HUES48 (cell line): ENCODE measurements around the gene RBP5.

Experiments used
- H3K27ac ChIP-seq: one replicate; pipeline ENCODE4 v1.7.0; 2013; ENCODE audit warnings: low read depth, low read length, inconsistent platforms
- H3K27me3 ChIP-seq: 2 replicates; pipeline ENCODE4 v1.6.1; 2013; ENCODE audit warnings: mild to moderate bottlenecking, low read length; ENCODE audit not compliant: control insufficient read depth, insufficient read depth
- H3K36me3 ChIP-seq: 2 replicates; pipeline ENCODE4 v1.6.1; 2013; ENCODE audit warnings: low read length; ENCODE audit not compliant: control insufficient read depth, insufficient read depth
- H3K4me1 ChIP-seq: 2 replicates; pipeline ENCODE4 v1.6.1; 2013; ENCODE audit warnings: mild to moderate bottlenecking, low read length; ENCODE audit not compliant: control insufficient read depth, insufficient read depth
- H3K4me3 ChIP-seq: 2 replicates; pipeline ENCODE4 v1.5.1; 2013; ENCODE audit warnings: mild to moderate bottlenecking, low read depth, low read length
- H3K9ac ChIP-seq: 2 replicates; pipeline ENCODE4 v1.6.1; 2013; ENCODE audit warnings: mild to moderate bottlenecking, low read depth, low read length, moderate library complexity
- H3K9me3 ChIP-seq: 2 replicates; pipeline ENCODE4 v1.6.1; 2013; ENCODE audit warnings: low read length; ENCODE audit not compliant: control insufficient read depth, insufficient read depth

The RBP5 gene

GRCh38 chr12:7157391-7157790 is 28.7 kb upstream of the RBP5 start:
- Histone ChIP-seq H3K4me3 (no peak overlapping the region), H3K36me3 (peaks cover 9% of the 10 kb centered on the region), H3K27me3 (no peaks in the 10 kb centered on the region)

GRCh38 chr12:7156259-7157197 is 27.8 kb upstream of the RBP5 start:
- no peaks in the 10 kb centered on the region for H3K4me1 ChIP-seq
- H3K4me3 ChIP-seq, result no peak overlapping the region
- no peaks in the 10 kb centered on the region for H3K27me3 ChIP-seq
- H3K36me3 ChIP-seq, result peaks cover 9% of the 10 kb centered on the region
- H3K9ac ChIP-seq, result no peak overlapping the region
- H3K27ac ChIP-seq, result no peak overlapping the region
- H3K9me3 ChIP-seq, result no peaks in the 10 kb centered on the region

More at GRCh38 chr12:7157391-7157790, 28.7 kb upstream of the RBP5 start:
- no peaks in the 10 kb centered on the region for H3K9me3 ChIP-seq
- no peak overlapping the region for H3K9ac ChIP-seq
- H3K27ac ChIP-seq, result no peak overlapping the region
- no peaks in the 10 kb centered on the region for H3K4me1 ChIP-seq

GRCh38 chr12:7155471-7156034 is 26.9 kb upstream of the RBP5 start:
- Histone ChIP-seq H3K27me3 (no peaks in the 10 kb centered on the region), H3K27ac (no peak overlapping the region), H3K9me3 (no peaks in the 10 kb centered on the region), H3K36me3 (peaks cover 16% of the 10 kb centered on the region), H3K9ac (no peak overlapping the region), H3K4me1 (no peaks in the 10 kb centered on the region), H3K4me3 (no peak overlapping the region)

GRCh38 chr12:7154901-7155470 is 26.3 kb upstream of the RBP5 start:
- Histone ChIP-seq H3K9ac (no peak overlapping the region), H3K27me3 (no peaks in the 10 kb centered on the region), H3K27ac (no peak overlapping the region), H3K36me3 (peaks cover 17% of the 10 kb centered on the region), H3K4me1 (no peaks in the 10 kb centered on the region), H3K9me3 (no peaks in the 10 kb centered on the region), H3K4me3 (no peak overlapping the region)

GRCh38 chr12:7154042-7154441 is 25.4 kb upstream of the RBP5 start:
- Histone ChIP-seq H3K27ac (no peak overlapping the region), H3K9me3 (no peaks in the 10 kb centered on the region), H3K4me3 (no peak overlapping the region), H3K36me3 (peaks cover 19% of the 10 kb centered on the region), H3K9ac (no peak overlapping the region), H3K27me3 (no peaks in the 10 kb centered on the region), H3K4me1 (no peaks in the 10 kb centered on the region)

GRCh38 chr12:7152818-7153217 is 24.1 kb upstream of the RBP5 start:
- Histone ChIP-seq H3K27ac (no peak overlapping the region), H3K9me3 (no peaks in the 10 kb centered on the region), H3K4me1 (no peaks in the 10 kb centered on the region), H3K9ac (no peak overlapping the region), H3K4me3 (no peak overlapping the region), H3K27me3 (no peaks in the 10 kb centered on the region), H3K36me3 (peaks cover 22% of the 10 kb centered on the region)

GRCh38 chr12:7151532-7151931 is 22.8 kb upstream of the RBP5 start:
- H3K9me3 ChIP-seq, result no peaks in the 10 kb centered on the region
- no peak overlapping the region for H3K9ac ChIP-seq
- H3K36me3 ChIP-seq, result peaks cover 22% of the 10 kb centered on the region
- H3K4me1 ChIP-seq, result no peaks in the 10 kb centered on the region
- H3K27ac ChIP-seq, result no peak overlapping the region
- no peak overlapping the region for H3K4me3 ChIP-seq
- no peaks in the 10 kb centered on the region for H3K27me3 ChIP-seq

- H3K4me3 ChIP-seq, result no peak overlapping the region
- H3K9me3 ChIP-seq, result no peaks in the 10 kb centered on the region
- no peaks in the 10 kb centered on the region for H3K4me1 ChIP-seq
- H3K9ac ChIP-seq, result no peak overlapping the region
- H3K27me3 ChIP-seq, result no peaks in the 10 kb centered on the region
- H3K36me3 ChIP-seq, result peaks cover 22% of the 10 kb centered on the region
- no peak overlapping the region for H3K27ac ChIP-seq
Observed at GRCh38 chr12:7150841-7151240, 22.2 kb upstream of the RBP5 start.

GRCh38 chr12:7150356-7150755 is 21.7 kb upstream of the RBP5 start:
- Histone ChIP-seq H3K9ac (no peak overlapping the region), H3K4me1 (no peaks in the 10 kb centered on the region), H3K27ac (no peak overlapping the region), H3K36me3 (peaks cover 18% of the 10 kb centered on the region), H3K9me3 (no peaks in the 10 kb centered on the region), H3K27me3 (no peaks in the 10 kb centered on the region), H3K4me3 (no peak overlapping the region)

GRCh38 chr12:7146906-7147305 is 18.2 kb upstream of the RBP5 start:
- H3K27me3 ChIP-seq, result no peaks in the 10 kb centered on the region
- peaks cover 23% of the 10 kb centered on the region for H3K36me3 ChIP-seq
- H3K9ac ChIP-seq, result no peak overlapping the region
- no peaks in the 10 kb centered on the region for H3K4me1 ChIP-seq
- H3K9me3 ChIP-seq, result no peaks in the 10 kb centered on the region
- H3K4me3 ChIP-seq, result no peak overlapping the region
- H3K27ac ChIP-seq, result no peak overlapping the region

- H3K36me3 ChIP-seq, result peaks cover 21% of the 10 kb centered on the region
- no peaks in the 10 kb centered on the region for H3K4me1 ChIP-seq
Observed at GRCh38 chr12:7146228-7146627, 17.5 kb upstream of the RBP5 start.

More at GRCh38 chr12:7146228-7146627, 17.5 kb upstream of the RBP5 start:
- Histone ChIP-seq H3K27me3 (no peaks in the 10 kb centered on the region), H3K4me3 (no peak overlapping the region), H3K9me3 (no peaks in the 10 kb centered on the region), H3K9ac (no peak overlapping the region), H3K27ac (no peak overlapping the region)
